Astrocyte of the cerebellum (primary cell): ENCODE measurements around the gene NFKBIZ.
A peak's percentile ranks its signal among the peaks of the same experiment; 100 is the strongest.

Experiments
- DNase-seq: peaks from one replicate; pipeline ENCODE4 v3.0.0-alpha.2; 2011; ENCODE audit warnings: low read depth
- H3K4me3 ChIP-seq: 2 replicates; pipeline ENCODE4 v1.5.1; 2011; ENCODE audit warnings: mild to moderate bottlenecking, low read depth, low read length, moderate library complexity
- in situ Hi-C: cut with HindIII; loops from 2 replicates; pipeline ENCODE4 v1.10.0; 2017; ENCODE audit warnings: low sequenced_read_pairs
- TF ChIP-seq, protein P1 (sequence below): IDR thresholded peaks from 2 replicates; pipeline ENCODE4 v1.5.1; 2012; ENCODE audit warnings: low read length, low read depth, moderate library complexity, mild to moderate bottlenecking; ENCODE audit errors: missing control alignments

The NFKBIZ gene

DNA sequence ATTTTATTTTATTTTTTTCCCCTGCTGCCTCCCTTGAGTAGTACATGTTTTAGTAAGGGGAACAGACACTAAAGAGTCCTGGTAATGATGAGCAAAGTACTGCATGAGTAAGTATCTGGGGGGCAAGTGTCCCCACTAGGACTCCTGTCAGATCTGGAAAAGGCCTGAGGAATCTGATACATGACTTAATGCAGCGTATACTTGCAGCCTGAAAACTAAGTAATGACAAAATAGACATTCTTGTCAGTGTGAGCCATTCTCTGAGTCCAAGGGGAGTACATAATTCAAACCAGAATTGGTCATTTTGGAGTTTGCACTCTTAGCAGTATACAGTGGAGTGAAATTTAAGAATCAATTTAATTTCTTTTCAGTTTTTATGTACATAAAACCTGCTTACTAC, 42.8 kb upstream of the NFKBIZ start:
- in situ Hi-C loops: loop anchor here (10.0 kb wide), 1 partner anchor 728 kb away; no protein-coding TSS in a partner anchor
- DNase-seq: no peak
- no peak overlapping the region for H3K4me3 ChIP-seq
- TF ChIP-seq, protein P1, sequence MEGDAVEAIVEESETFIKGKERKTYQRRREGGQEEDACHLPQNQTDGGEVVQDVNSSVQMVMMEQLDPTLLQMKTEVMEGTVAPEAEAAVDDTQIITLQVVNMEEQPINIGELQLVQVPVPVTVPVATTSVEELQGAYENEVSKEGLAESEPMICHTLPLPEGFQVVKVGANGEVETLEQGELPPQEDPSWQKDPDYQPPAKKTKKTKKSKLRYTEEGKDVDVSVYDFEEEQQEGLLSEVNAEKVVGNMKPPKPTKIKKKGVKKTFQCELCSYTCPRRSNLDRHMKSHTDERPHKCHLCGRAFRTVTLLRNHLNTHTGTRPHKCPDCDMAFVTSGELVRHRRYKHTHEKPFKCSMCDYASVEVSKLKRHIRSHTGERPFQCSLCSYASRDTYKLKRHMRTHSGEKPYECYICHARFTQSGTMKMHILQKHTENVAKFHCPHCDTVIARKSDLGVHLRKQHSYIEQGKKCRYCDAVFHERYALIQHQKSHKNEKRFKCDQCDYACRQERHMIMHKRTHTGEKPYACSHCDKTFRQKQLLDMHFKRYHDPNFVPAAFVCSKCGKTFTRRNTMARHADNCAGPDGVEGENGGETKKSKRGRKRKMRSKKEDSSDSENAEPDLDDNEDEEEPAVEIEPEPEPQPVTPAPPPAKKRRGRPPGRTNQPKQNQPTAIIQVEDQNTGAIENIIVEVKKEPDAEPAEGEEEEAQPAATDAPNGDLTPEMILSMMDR: no peak

DNA sequence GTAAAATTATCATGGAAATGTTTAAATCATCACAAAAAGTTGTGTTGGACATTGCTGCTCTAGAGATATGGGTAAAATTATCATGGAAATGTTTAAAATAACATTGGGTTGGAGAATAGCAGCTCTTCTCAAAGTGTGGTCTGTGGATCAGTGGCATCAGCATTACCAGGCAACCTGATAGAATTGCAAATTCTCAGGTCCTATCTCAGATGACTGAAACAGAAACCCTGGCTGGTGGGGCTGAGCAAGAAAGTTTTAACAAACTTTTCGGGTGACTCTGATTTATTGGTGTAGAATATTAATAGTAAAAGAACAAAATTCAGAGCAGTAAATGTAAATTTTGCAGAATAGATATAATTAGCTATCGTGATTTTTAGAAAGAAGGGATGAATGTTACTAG, 41.4 kb upstream of the NFKBIZ start:
- in situ Hi-C loops: loop anchor here (10.0 kb wide), 1 partner anchor 727 kb away; no protein-coding TSS in a partner anchor
- TF ChIP-seq, protein P1: no peak
- no peak overlapping the region for H3K4me3 ChIP-seq
- no peak for DNase-seq

DNA sequence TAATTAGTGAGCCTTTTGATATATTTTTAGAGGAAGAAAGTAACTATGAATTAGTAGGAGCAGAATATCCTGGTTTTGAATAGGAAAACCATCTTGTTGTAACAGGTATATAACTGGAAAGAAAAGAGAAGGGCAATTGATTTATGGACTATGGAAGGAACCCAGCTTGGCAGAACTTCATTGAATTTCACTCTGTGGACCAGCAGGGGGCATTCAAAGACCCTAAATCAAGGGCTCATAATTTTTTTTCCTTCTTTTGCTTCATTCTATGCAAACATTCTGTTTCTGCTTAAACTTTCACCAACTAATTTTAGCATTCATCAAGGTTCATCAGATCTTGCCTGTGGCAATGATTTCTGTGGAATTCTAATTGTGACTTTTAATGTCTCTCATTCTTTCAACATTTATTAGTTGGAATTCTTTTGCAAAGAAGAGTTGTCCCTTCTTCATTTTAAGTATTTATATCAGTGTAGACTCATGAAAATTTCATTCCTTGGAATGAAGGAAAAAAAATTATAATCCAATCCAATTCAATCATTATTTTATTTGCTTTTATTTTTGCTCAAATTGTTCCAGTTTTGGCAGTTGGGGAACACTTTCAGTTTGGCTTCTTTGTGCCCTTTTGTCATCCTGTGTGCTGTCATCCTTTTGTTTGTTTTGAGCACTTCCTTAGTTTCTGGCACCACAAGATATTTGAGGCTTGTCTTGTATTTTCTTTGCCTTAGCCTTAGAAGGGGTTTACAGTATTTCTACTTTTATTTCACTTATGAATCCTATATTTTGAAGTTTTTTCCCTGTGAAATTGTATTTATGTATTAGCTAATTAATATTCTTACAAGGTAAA, 39.9 kb upstream of the NFKBIZ start:
- no peak overlapping the region for H3K4me3 ChIP-seq
- DNase-seq: peak; percentile 18

DNA sequence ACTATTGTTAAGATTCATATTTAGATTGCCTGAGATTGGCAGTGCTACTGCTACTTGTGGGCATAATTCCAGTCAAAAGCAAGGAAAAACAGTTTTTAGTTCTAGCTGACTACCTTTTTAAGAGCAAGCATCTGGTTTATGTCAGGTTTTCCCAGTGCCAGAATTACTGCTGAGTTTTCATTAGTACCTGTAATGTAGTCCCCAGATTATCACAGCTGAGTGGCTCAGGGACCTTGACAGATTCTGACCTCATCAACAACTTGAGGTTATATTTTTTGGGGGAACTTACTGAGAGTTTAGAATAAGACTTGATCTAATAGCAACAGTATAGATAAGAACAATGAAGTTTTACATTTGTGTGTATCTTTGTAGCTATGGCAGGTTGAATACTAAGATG, 39.3 kb upstream of the NFKBIZ start:
- DNase-seq: no peak
- TF ChIP-seq, protein P1: no peak
- H3K4me3 ChIP-seq: no peak overlapping the region
- in situ Hi-C loops: loop anchor here (5.0 kb wide), 1 partner anchor 427 kb away; no protein-coding TSS in a partner anchor

More for the DNA sequence above, 39.9 kb upstream of the NFKBIZ start:
- in situ Hi-C loops: loop anchor here (5.0 to 10.0 kb wide), 2 partner anchors 428 to 725 kb away; no protein-coding TSS in a partner anchor
- TF ChIP-seq, protein P1: peak; percentile 59

DNA sequence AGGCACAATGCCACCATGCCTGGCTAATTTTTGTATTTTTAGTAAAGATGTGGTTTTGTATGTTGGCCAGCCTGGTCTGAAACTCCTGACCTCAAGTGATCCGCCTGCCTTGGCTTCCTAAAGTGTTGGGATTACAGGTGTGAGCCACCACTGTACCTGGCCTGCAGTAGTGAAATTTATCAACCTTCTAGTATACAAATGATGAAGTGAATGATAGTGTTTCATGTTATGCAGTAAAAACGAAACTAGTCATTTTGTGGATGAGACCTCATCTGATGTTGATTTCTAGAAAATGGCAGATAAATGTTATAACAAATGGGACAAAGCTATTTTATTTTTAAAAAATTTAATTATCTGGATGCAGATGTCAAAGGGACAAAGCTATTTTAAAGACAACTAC, 37.4 kb upstream of the NFKBIZ start:
- DNase-seq: no peak
- in situ Hi-C loops: loop anchor here (5.0 kb wide), 1 partner anchor 425 kb away; no protein-coding TSS in a partner anchor
- TF ChIP-seq, protein P1: no peak

GRCh38 chr3:101812895-101813294, 36.4 kb upstream of the NFKBIZ start:
- in situ Hi-C loops: loop anchor here (5.0 kb wide), 1 partner anchor 424 kb away; no protein-coding TSS in a partner anchor
- TF ChIP-seq, protein P1: no peak
- no peak for DNase-seq
- H3K4me3 ChIP-seq: no peak overlapping the region

More for the DNA sequence above, 37.4 kb upstream of the NFKBIZ start:
- H3K4me3 ChIP-seq: no peak overlapping the region
